K562 (cell line): ENCODE measurements around the gene CAMK1D. TPM values are rescaled to one million over a fixed set of nuclear protein-coding genes. Genes with fewer than 3 reads are reported as not detected.

Experiments
- ATAC-seq: fragments of 200-7000 bp; cut with Tn5 transposase; 3 replicates; pipeline ENCODE4 v1.9.1; 2020; ENCODE audit warnings: moderate library complexity
- BruUV-seq: library from RNA; stranded (reverse); fragments of 400-500 nt; replicated peaks from 2 replicates; lab custom pipeline; 2021; lab: Mats Ljungman, UMichigan
- CTCF ChIA-PET: fragments of 300-600 bp; formaldehyde crosslinking; extraction: SDS; loops from one replicate; lab custom pipeline; 2021; ENCODE audit warnings: low intra/inter-chr PET ratio; lab: Yijun Ruan, JAX
- POLR2A ChIA-PET: fragments of 300-600, 350-650 bp; sonication (Branson Sonifier 250); formaldehyde crosslinking; extraction: SDS; loops from one replicate; lab custom pipeline; 2021; ENCODE audit warnings: antibody characterized with exemption, inconsistent platforms; lab: Yijun Ruan, JAX
- DNase-seq, 4 experiments: peaks; one replicate each; pipeline versions ENCODE4 v3.0.0 to v3.0.0-alpha.2; 2011 to 2018; ENCODE audit warnings: low spot score in 3 of 4, mixed read lengths in 3 of 4; ENCODE audit errors: extremely low read depth in 1 of 4
- FAIRE-seq: peaks from 2 replicates; lab custom pipeline; 2011; peaks lifted over from hg19 to GRCh38; lab: Jason Lieb, UNC
- H2AFZ ChIP-seq: 2 replicates; pipeline ENCODE4 v1.6.0; 2011; ENCODE audit warnings: low read depth, low read length, control low read depth, inconsistent platforms
- H3K27ac ChIP-seq: fragments of 200-600 bp; 3 replicates; pipeline ENCODE4 v1.8.0; 2011; ENCODE audit warnings: low read depth, mild to moderate bottlenecking, control low read depth, inconsistent platforms, low read length, moderate library complexity, mixed read lengths; ENCODE audit errors: extremely low read depth
- H3K27me3 ChIP-seq, 2 experiments: fragments of 300-600 bp in 1 of 2; 2 replicates in 1 of 2; 3 replicates in 1 of 2; pipeline versions ENCODE4 v1.6.0 to v1.8.0; 2011; ENCODE audit warnings: inconsistent platforms in 2 of 2, low read length in 2 of 2, mild to moderate bottlenecking in 1 of 2, mixed read lengths in 1 of 2, moderate library complexity in 1 of 2; ENCODE audit not compliant: control insufficient read depth in 2 of 2, insufficient read depth in 2 of 2
- H3K36me3 ChIP-seq: fragments of 300-600 bp; 3 replicates; pipeline ENCODE4 v1.8.0; 2011; ENCODE audit warnings: mild to moderate bottlenecking, low read length, inconsistent platforms; ENCODE audit not compliant: control insufficient read depth, insufficient read depth
- H3K4me1 ChIP-seq, 2 experiments: fragments of 200-600 bp in 1 of 2; replicated peaks in 1 of 2; 2 replicates in 1 of 2; 3 replicates in 1 of 2; pipeline versions ENCODE4 v1.5.1 to v1.8.0; 2011; ENCODE audit warnings: inconsistent platforms in 2 of 2, low read length in 2 of 2, mild to moderate bottlenecking in 1 of 2, mixed read lengths in 1 of 2, moderate library complexity in 1 of 2; ENCODE audit not compliant: control insufficient read depth in 2 of 2, insufficient read depth in 2 of 2
- H3K4me2 ChIP-seq: 2 replicates; pipeline ENCODE4 v1.6.1; 2011; ENCODE audit warnings: low read length, control low read depth, inconsistent platforms, mixed read lengths; ENCODE audit not compliant: insufficient read depth
- H3K4me3 ChIP-seq: fragments of 200-600 bp; sonication (generic), shearing (Covaris generic); 2 replicates; pipeline ENCODE4 v1.5.1; 2016; ENCODE audit warnings: control low read depth, inconsistent platforms
- H3K79me2 ChIP-seq: fragments of 200-600 bp; 3 replicates; pipeline ENCODE4 v1.8.0; 2011; ENCODE audit warnings: low read length, inconsistent platforms; ENCODE audit not compliant: control insufficient read depth, insufficient read depth
- H3K9ac ChIP-seq, 2 experiments: 2 replicates each; pipeline versions ENCODE4 v1.6.0 to v1.6.1; 2011; ENCODE audit warnings: low read depth in 2 of 2, low read length in 2 of 2, control low read depth in 1 of 2, inconsistent platforms in 1 of 2, mild to moderate bottlenecking in 1 of 2, mixed read lengths in 1 of 2; ENCODE audit not compliant: insufficient read depth in 1 of 2
- H3K9me1 ChIP-seq: one replicate; pipeline ENCODE4 v1.6.0; 2011; ENCODE audit warnings: inconsistent platforms, mild to moderate bottlenecking, low read length, moderate library complexity; ENCODE audit not compliant: control insufficient read depth, insufficient read depth
- H3K9me3 ChIP-seq: replicated peaks from 2 replicates; pipeline ENCODE4 v1.5.1; 2011; ENCODE audit warnings: low read depth, low read length, inconsistent platforms; ENCODE audit not compliant: control insufficient read depth, insufficient read depth
- H4K20me1 ChIP-seq: replicated peaks from 2 replicates; pipeline ENCODE4 v1.6.1; 2011; ENCODE audit warnings: low read length, inconsistent platforms, mixed read lengths; ENCODE audit not compliant: control insufficient read depth, insufficient read depth
- EGR1 ChIP-seq: fragments of 450-650 bp; conservative IDR thresholded peaks from 2 replicates; pipeline ENCODE4 v1.6.1; 2017; ENCODE audit warnings: mild to moderate bottlenecking
- MEIS2 ChIP-seq: fragments of 450-650 bp; IDR thresholded peaks from 2 replicates; pipeline ENCODE4 v1.6.1; 2014; ENCODE audit warnings: mild to moderate bottlenecking; ENCODE audit not compliant: partially characterized antibody
- NRF1 ChIP-seq, 2 experiments: fragments of 450-650 bp; IDR thresholded peaks in 1 of 2; conservative IDR thresholded peaks in 1 of 2; 2 replicates each; pipeline ENCODE4 v1.6.1; 2014; ENCODE audit warnings: mild to moderate bottlenecking in 2 of 2
- PBX2 ChIP-seq, 2 experiments: IDR thresholded peaks in 1 of 2; conservative IDR thresholded peaks in 1 of 2; 2 replicates each; pipeline ENCODE4 v1.6.1; 2016; ENCODE audit warnings: low read depth in 2 of 2, mild to moderate bottlenecking in 1 of 2, missing compliant biosample characterization in 1 of 2, missing genetic modification characterization in 1 of 2, moderate library complexity in 1 of 2
- PKNOX1 ChIP-seq: fragments of 450-650 bp; IDR thresholded peaks from 2 replicates; pipeline ENCODE4 v1.6.1; 2016
- ZBTB5 ChIP-seq: fragments of 450-650 bp; IDR thresholded peaks from 2 replicates; pipeline ENCODE4 v1.6.1; 2017; ENCODE audit warnings: antibody characterized with exemption
- ZNF274 ChIP-seq: IDR thresholded peaks from 2 replicates; pipeline ENCODE4 v1.6.1; 2011; ENCODE audit warnings: low read depth, mild to moderate bottlenecking, low read length, moderate library complexity, borderline replicate concordance
- WGBS: fragments of 100-300 bp; shearing (Covaris generic); methylation state at CpG from one replicate; pipeline ENCODE4 v1.1.6; 2016; ENCODE audit warnings: low coverage, mixed read lengths; ENCODE audit not compliant: insufficient coverage; ENCODE audit errors: missing lambda C conversion rate; 5-methylcytosine and 5-hydroxymethylcytosine counted together
- in situ Hi-C: fragments of 300-500 bp; cut with MboI; formaldehyde crosslinking; loops from 4 replicates; pipeline ENCODE4 v1.15.0; 2018; ENCODE audit warnings: inconsistent platforms, mixed read lengths
- intact Hi-C: fragments of 100-400 bp; cut with micrococcal nuclease; formaldehyde crosslinking; loops from 2 replicates; pipeline ENCODE4 v1.14.2; 2022
- polyA plus RNA-seq, 8 experiments: library from polyadenylated mRNA; depleted of rRNA in 4 of 8; stranded (reverse) in 5 of 8; unstranded in 3 of 8; fragments of >200 nt; fragmentation: Nextera tagmentation in 2 of 8; fragmentation: Illumina TruSeq in 1 of 8; extraction: Ambion mirVana in 2 of 8; extraction: Trizol in 1 of 8; gene quantifications; 2 replicates each; pipeline versions ENCODE4 v1.2.1 to v1.2.3, GENCODE V29; 2011 to 2014; ENCODE audit warnings: inconsistent platforms in 1 of 8, missing spikeins in 1 of 8
- total RNA-seq, 7 experiments: library from RNA; depleted of rRNA in 6 of 7; stranded (reverse); fragments of >200 nt in 6 of 7; fragmentation: Illumina TruSeq in 2 of 7; extraction: Trizol in 2 of 7; gene quantifications; 2 replicates each; pipeline versions ENCODE4 v1.2.1 to v1.2.3, GENCODE V29; 2011 to 2021; ENCODE audit warnings: low replicate concordance in 1 of 7

CAMK1D gene
- total and polyA plus RNA-seq, 9 of the 15 experiments (the other 6 are each of a cell fraction or from before 2014, with no cell fraction given), result 0.12 to 0.24 (median 0.20) TPM; not detected in 5

- Histone ChIP-seq H3K9me3 (no peaks in the 10 kb centered on the region), H3K9ac (no peak overlapping the region), H3K27me3 (peaks cover 13 to 22% of the 10 kb centered on the region in 2 experiments; a peak in 4 of 5 replicates), H3K9me1 (no peaks in the 10 kb centered on the region), H3K4me3 (no peak overlapping the region), H3K27ac (no peak overlapping the region), H3K4me2 (0 out of 2 replicates have a peak overlapping the region, but pooled peaks have one; percentile 21), H3K4me1 (no peaks in the 10 kb centered on the region; a peak in 1 of 5 replicates), H2AFZ (no peak overlapping the region), H4K20me1 (no peaks in the 10 kb centered on the region), H3K36me3 (no peaks in the 10 kb centered on the region), H3K79me2 (no peaks in the 10 kb centered on the region)
- FAIRE-seq (no peak), ATAC-seq (peak; percentile 78), DNase-seq (peak; percentile 11 to 37 (median 24))
- BruUV-seq, result no TSS peak
- peak; percentile 50 for TF ChIP-seq EGR1
- TF ChIP-seq ZNF274, result no peak
- TF ChIP-seq PKNOX1, result peak; percentile 88
- TF ChIP-seq NRF1 (conservative IDR thresholded peaks at IDR 0.05 in 1 of 2, IDR thresholded peaks at IDR 0.05 in 1 of 2), result peak; percentile 87 to 89
- TF ChIP-seq PBX2 (CRISPR knock-in tag; IDR thresholded peaks at IDR 0.05; ENCODE audit: low read depth), result no peak
- peak; percentile 69 for TF ChIP-seq PBX2 (tag; conservative IDR thresholded peaks at IDR 0.05; ENCODE audit: low read depth)
- peak; percentile 64 for TF ChIP-seq MEIS2
- no peak for TF ChIP-seq ZBTB5
- POLR2A ChIA-PET, result interaction anchor here (1.1 to 1.3 kb wide), 2 partner anchors 11 to 13 kb away, joined by 3 read pairs; no protein-coding TSS in a partner anchor
- WGBS, result 8% methylated on average over 17 of the region's 17 CpGs
- CTCF ChIA-PET, result no interaction called here
- in situ Hi-C loops (no loop called here), intact Hi-C loops (no loop called here)
Measured at GRCh38 chr10:12643279-12643678, 293.9 kb downstream of the CAMK1D start.
